ENCODE results near the gene REV1. TPM values are rescaled to one million over a fixed set of nuclear protein-coding genes. Genes with fewer than 3 reads are reported as not detected.
A peak's percentile ranks its signal among the peaks of the same experiment; 100 is the strongest.

Gene REV1
- total and polyA plus RNA-seq, 7 donors, result 7.2 to 73.1 (median 41.7) TPM

DNA sequence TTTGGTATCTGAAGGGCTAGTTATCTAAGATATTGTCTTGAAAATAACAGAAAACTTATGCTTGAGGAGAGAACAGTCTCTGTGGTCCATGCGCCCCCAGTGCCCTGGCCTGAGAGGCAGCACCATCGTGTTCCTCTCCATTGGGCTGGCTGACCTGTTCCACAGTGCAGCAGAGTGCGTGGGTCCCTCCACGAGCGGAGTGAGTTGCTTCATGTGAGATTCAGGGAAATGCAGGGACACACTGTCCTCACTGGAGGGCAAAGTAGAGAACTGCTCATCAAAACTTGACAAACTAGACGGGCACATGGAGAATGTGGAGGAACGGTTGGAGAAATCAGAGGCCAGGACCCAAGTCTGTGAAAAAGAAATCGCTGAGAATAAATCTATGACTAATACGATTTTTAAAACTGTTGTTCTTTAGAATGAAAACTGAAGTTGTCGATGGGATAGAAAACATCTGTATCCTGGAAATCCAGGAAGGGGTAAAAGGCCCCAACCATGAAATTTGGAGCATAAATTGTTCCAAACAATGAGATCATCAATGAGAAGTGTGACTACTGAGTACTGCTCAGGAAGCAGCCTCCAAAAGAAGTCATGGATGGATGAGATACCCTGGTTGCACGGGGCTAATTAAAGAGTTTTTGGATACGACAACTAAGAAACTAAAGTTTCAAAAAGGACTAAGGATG is 58.1 kb downstream of the REV1 start:
- intact Hi-C loops (cut with DNase I), result loop anchor here (10.0 kb wide), 1 partner anchor 53 kb away; no protein-coding TSS in a partner anchor
- peak overlapping the region in 3 of 4 donors; percentile 49 to 61 (median 59) for H3K27ac ChIP-seq
- 90 to 93% methylated on average over 12 of the region's 12 CpGs for WGBS, 2 donors

DNA sequence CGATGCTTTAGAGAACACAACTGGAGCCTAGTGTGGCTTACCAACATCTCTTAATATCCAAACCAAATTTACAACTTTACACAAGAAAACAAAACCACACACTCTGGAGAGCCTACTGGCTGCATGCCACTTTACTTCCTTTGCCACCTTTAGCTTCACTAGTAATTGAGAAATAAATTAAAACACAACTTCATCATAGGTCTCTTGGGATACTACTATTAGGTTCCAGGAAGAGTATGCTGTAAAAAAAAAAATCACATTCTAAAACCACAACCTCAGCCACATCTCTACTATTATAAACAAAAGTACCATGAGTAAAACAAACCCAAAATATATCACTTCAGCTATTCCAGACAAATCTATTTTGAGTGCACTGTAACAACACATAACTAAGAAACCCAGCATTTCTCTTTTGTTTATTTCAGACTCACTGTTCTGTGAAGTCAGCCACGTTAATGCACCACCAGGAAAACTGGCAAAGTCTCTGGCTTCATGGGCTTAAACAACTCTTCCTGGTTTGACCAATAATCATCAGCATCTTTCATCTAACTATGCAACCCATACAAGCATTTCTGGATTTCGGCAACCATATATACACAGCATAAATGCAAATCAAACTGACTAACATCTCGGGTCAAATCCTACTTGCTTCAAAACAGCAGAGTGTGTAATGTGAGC is 59.1 kb downstream of the REV1 start:
- DNase-seq, result no peak
- Histone ChIP-seq H3K9me3 (no peaks in the 10 kb centered on the region), H3K4me1 (peaks cover 0 to 22% (median 16%) of the 10 kb centered on the region in 4 donors), H3K27me3 (no peaks in the 10 kb centered on the region), H3K27ac (peak overlapping the region; percentile 19 to 61 (median 54)), H3K4me3 (no peak overlapping the region), H3K36me3 (peaks cover 0 to 46% (median 4%) of the 10 kb centered on the region in 4 donors)
- TF ChIP-seq, protein P1, sequence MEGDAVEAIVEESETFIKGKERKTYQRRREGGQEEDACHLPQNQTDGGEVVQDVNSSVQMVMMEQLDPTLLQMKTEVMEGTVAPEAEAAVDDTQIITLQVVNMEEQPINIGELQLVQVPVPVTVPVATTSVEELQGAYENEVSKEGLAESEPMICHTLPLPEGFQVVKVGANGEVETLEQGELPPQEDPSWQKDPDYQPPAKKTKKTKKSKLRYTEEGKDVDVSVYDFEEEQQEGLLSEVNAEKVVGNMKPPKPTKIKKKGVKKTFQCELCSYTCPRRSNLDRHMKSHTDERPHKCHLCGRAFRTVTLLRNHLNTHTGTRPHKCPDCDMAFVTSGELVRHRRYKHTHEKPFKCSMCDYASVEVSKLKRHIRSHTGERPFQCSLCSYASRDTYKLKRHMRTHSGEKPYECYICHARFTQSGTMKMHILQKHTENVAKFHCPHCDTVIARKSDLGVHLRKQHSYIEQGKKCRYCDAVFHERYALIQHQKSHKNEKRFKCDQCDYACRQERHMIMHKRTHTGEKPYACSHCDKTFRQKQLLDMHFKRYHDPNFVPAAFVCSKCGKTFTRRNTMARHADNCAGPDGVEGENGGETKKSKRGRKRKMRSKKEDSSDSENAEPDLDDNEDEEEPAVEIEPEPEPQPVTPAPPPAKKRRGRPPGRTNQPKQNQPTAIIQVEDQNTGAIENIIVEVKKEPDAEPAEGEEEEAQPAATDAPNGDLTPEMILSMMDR (IDR thresholded peaks at IDR 0.05), result no peak
- intact Hi-C loops (cut with DNase I), result loop anchor here (10.0 kb wide), 1 partner anchor 54 kb away; no protein-coding TSS in a partner anchor
- WGBS, 2 donors, result 61 to 77% methylated on average over 4 of the region's 4 CpGs

More for the DNA sequence above, 58.1 kb downstream of the REV1 start:
- peaks cover 0 to 22% (median 16%) of the 10 kb centered on the region in 4 donors for H3K4me1 ChIP-seq
- no peak overlapping the region for H3K4me3 ChIP-seq
- no peaks in the 10 kb centered on the region for H3K9me3 ChIP-seq
- DNase-seq, result no peak
- H3K36me3 ChIP-seq, result peaks cover 0 to 49% (median 4%) of the 10 kb centered on the region in 4 donors
- TF ChIP-seq, protein P1 (IDR thresholded peaks at IDR 0.05), result no peak
- TF ChIP-seq POLR2A (IDR thresholded peaks at IDR 0.05) (no peak), EP300 (IDR thresholded peaks at IDR 0.05) (no peak), POLR2AphosphoS5 (IDR thresholded peaks at IDR 0.05) (no peak)
- no peaks in the 10 kb centered on the region for H3K27me3 ChIP-seq

DNA sequence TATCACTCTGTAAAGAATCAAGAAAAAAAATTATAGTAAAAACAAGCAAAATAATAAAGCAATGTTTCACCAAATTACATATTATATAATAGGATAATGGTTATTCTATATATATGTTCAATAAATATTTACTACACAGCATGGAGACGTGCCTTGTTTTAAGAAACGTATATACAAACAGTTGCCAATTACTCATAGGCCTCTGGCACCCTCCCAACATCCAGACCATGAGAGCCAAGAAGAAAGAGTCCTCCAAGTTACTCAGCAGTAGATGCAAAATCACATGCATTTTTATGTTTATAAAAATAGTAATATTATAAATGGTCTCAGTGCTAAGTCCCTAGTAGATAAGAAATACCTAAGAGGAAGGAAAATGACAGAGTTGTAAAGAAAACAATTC is 64.8 kb downstream of the REV1 start:
- intact Hi-C loops (cut with DNase I), result no loop called here
- WGBS, 2 donors, result 47 to 64% methylated on average over 2 of the region's 2 CpGs
- Histone ChIP-seq H3K9me3 (no peaks in the 10 kb centered on the region), H3K36me3 (peaks cover 0 to 70% (median 7%) of the 10 kb centered on the region in 4 donors), H3K27me3 (no peaks in the 10 kb centered on the region), H3K4me1 (peaks cover 0 to 37% (median 19%) of the 10 kb centered on the region in 4 donors), H3K4me3 (no peak overlapping the region), H3K27ac (no peak overlapping the region)
- TF ChIP-seq, protein P1 (IDR thresholded peaks at IDR 0.05), result no peak
- TF ChIP-seq POLR2AphosphoS5 (IDR thresholded peaks at IDR 0.05) (no peak), EP300 (IDR thresholded peaks at IDR 0.05) (no peak), POLR2A (IDR thresholded peaks at IDR 0.05) (no peak)
- no peak for DNase-seq

DNA sequence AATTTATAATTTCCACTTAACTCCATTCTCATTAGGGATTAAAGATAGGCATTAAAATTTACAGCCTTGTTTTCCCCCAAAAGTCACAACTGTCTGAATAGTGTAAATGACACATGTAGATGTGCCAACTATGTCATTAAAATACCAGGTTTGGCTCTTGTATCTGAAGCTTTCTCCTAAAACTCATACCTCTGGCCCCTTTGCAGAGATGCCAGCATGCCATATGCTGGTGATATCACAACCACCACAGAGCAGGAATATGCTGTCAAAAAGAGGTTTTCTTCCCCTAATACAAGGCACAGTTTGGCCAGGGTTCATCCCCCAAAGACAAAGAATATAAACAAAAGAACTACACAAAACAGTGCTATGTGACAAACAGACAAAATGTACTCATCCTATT is 65.4 kb downstream of the REV1 start:
- peaks cover 0 to 72% (median 7%) of the 10 kb centered on the region in 4 donors for H3K36me3 ChIP-seq
- no peaks in the 10 kb centered on the region for H3K9me3 ChIP-seq
- no peak for DNase-seq
- no peak overlapping the region for H3K4me3 ChIP-seq
- intact Hi-C loops (cut with DNase I), result no loop called here
- H3K27me3 ChIP-seq, result no peaks in the 10 kb centered on the region
- H3K4me1 ChIP-seq, result peaks cover 0 to 36% (median 21%) of the 10 kb centered on the region in 4 donors
- peak overlapping the region in 1 of 4 donors; percentile 27 for H3K27ac ChIP-seq
- no peak for TF ChIP-seq POLR2AphosphoS5 (IDR thresholded peaks at IDR 0.05)
- no peak for TF ChIP-seq POLR2A (IDR thresholded peaks at IDR 0.05)
- no peak for TF ChIP-seq EP300 (IDR thresholded peaks at IDR 0.05)
- TF ChIP-seq, protein P1 (IDR thresholded peaks at IDR 0.05), result no peak

All from sigmoid colon (tissue), 7 donors.